ENCODE results near the gene TEKT5.

Gene TEKT5

GRCh38 chr16:10606607-10607006 is 88.1 kb downstream of the TEKT5 start:
- DNase-seq, result no peak

DNA sequence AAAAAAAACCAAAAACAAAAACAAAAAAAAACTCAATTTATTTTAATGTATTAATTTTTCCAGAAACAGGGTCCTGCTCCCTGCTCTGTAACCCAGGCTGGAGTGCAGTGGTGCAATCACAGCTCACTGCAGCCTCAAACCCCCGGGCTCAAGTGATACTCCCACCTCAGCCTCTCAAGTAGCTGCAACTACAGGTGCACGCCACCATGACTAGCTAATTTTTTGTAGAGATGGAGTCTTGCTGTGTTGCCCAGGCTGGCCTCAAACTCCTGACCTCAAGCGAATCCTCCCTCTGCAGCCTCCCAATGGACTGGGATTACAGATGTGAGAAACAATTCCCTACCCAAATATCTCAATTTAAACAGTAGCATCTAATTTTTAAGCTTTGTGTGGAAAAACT is 89.1 kb downstream of the TEKT5 start:
- no peak for DNase-seq

DNA sequence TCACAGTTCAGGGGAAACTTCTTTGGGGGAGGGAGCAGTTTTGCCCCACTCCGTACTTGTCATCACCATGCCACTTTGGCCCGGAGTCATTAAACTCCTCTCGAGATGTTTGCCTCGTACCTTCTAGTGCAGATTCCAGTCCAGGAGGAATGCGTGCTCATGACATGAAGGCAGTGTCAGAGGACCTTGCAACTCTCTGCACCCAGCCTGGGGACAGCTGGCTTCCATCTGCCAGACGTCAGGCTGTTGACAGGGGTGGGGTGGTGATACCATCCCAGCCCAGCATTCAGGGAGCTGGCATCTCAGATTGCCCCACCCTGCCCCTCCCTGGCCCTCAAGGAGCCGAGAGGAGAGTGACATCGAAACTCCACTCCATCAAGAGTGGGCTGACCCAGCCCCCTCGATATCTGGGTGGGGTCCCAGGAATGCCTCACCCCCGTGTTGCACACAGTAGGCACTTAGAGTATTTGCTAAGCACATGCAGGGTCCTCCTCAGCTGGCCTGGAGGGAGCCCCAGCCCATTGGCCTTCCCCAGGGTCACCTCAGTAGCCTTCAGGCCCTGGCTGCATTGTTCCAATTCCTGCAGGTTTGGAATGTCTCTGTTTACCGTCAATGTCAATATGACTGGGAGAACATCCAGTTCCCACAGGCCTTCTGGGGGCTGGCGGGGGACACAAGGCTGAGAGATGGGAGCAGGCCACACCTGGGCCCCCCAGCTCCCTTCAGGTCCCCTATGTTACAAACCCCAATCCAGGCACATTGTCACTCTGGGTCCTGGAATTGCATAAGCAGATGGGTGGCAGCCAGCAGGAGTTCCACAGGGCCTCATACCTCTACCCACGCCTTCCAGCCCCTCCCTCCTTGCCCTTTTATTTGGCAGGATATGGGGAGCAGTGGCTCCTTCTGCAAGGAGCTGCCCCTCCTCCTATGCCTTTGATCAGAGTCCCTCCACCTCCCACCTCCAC is 93.0 kb downstream of the TEKT5 start:
- DNase-seq, result no peak

DNA sequence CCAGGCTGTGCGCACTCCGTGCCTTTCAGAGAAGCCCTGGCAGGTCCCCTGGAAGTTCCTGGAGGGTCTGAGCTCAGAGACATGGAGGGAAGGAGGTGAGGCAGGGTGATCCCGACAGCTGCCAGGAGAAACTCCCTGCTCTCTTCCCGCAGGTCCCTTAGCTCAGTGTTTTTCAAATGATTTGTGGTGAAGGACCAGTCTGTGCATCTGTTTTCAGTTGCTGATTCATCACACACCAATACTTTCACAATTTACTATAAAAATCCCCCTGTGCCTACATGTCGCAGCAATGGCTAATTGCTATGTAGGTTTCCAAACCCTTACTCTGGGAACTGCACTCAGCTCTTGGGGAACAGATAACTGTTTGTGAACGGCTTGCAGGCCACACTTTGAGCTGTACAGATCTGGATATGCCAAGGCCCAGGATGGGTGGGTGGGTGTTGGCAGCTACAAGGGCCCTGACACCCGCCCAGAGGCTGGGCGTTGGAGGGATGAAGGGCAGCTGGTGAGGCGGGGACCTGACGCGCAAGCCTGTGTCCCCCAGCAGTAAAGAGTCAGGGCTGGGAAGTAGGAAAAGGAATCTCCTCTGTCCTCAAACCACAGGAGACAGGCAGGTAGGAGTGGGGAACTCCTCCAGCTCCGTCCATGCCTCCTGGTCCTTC is 93.8 kb downstream of the TEKT5 start:
- no peak for DNase-seq

GRCh38 chr16:10599626-10600025 is 95.1 kb downstream of the TEKT5 start:
- no peak for DNase-seq

DNA sequence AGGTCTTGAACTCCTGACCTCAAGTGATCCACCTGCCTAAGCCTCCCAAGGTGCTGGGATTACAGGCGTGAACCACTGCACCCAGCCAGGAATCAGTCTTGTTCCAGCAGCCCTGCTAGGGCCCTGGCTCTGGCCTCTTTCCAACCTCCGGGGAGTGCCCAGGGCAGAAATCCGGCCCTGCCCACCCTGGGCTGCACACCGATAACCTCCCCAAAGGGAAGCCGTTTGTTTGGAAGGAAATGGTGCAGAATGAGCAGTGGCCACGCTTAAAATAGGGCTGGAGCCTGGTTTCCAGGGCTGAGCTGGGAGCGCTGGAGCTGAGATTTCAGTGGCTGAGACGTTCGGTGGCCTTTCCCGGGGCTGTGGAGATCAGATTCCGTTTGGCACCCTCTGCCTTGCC is 96.6 kb downstream of the TEKT5 start:
- no peak for DNase-seq

GRCh38 chr16:10597187-10597601 is 97.5 kb downstream of the TEKT5 start:
- no peak for DNase-seq

DNA sequence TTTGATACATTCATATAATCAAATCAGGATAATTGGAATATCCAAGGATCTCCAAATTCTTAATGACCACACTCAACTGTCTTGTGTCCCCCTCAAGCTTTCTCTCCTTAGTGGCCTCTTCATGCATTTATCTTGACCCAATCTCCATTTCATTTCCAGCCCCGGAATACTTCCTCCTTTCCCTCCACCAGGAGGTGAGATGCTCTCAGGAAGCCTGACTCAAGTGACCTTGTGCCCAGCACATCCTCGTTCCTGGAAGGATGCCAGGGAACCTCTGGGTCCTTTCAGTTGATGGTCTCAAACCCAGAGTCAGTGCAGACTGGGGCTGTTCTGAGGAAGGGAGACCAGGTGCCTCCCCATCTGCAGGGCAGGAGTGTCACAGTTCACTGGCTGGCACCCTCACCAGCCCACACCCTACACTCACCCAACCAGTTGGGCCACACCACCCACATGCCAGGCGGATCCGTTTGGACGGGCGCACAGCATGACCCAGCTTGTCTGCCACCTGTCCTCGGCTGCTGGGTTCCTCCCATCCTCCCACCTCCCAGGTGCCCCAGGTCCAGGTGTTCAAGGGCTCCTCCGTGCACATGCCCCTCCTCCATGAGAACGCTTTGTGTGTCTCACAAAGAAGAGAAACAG is 100.3 kb downstream of the TEKT5 start:
- DNase-seq, result no peak

DNA sequence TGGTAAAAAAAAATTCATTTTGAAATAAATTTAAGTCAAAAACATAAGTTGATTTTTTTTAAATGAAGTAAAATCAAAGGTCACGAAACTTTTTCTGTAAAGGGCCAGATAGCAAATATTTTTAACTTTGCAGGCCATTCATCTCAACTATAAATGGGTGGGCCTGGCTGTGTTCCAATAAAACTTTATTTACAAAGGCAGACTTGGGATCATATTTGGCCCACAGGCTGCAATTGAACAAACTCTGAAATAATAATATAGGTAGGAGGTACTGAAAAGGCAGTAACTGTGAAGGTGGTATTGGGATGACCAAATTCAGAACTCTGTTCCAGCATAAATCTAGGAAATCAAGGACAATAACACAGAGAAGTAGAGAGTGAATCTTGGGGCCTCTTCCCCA is 102.1 kb downstream of the TEKT5 start:
- DNase-seq, result no peak

GRCh38 chr16:10590342-10590741 is 104.4 kb downstream of the TEKT5 start:
- DNase-seq, result no peak

- no peak for DNase-seq
Measured at GRCh38 chr16:10589109-10589508, 105.6 kb downstream of the TEKT5 start.

DNA sequence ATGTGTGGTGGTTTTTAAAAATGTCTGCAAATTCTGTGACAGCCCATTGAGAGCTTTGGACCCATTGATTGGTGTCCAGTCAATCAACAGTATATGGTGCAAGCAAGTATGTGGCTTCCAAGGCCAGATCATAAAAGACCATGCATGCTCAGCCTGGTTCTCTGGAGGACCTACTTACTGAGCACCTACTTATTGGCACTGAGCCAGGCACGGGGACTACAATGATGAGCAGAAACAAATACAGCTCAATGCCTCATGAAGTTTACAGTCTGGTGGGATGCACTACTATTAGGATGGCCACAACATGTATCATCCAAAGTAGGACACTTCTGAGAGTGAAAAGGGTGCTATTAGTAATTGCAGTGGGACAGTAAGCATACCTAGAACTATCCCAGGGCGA is 107.1 kb downstream of the TEKT5 start:
- no peak for DNase-seq

- DNase-seq, result no peak
Measured at GRCh38 chr16:10584981-10585438, 109.7 kb downstream of the TEKT5 start.

- DNase-seq, result no peak
Measured at GRCh38 chr16:10583269-10583668, 111.5 kb downstream of the TEKT5 start.

DNA sequence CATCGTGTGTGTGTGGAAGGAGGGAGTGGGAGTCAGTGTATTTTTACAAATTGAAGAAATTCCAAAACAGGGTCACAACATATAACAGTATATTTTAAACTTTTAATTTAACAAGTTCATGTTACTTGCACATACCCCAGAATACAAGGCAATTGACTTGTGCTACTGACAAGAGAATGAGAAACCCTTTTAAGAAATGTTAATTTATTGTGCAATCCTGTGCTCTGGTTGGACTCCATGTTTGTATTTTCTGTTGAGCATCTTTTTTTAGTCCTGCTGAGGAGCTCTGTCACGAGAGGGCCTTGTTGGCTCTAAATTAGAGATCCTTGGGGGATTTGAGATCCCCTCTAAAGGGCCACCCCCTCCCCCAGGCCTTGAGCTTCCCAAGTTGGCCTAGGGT is 113.2 kb downstream of the TEKT5 start:
- no peak for DNase-seq

- no peak for DNase-seq
Measured at GRCh38 chr16:10580883-10581247, 113.9 kb downstream of the TEKT5 start.

DNA sequence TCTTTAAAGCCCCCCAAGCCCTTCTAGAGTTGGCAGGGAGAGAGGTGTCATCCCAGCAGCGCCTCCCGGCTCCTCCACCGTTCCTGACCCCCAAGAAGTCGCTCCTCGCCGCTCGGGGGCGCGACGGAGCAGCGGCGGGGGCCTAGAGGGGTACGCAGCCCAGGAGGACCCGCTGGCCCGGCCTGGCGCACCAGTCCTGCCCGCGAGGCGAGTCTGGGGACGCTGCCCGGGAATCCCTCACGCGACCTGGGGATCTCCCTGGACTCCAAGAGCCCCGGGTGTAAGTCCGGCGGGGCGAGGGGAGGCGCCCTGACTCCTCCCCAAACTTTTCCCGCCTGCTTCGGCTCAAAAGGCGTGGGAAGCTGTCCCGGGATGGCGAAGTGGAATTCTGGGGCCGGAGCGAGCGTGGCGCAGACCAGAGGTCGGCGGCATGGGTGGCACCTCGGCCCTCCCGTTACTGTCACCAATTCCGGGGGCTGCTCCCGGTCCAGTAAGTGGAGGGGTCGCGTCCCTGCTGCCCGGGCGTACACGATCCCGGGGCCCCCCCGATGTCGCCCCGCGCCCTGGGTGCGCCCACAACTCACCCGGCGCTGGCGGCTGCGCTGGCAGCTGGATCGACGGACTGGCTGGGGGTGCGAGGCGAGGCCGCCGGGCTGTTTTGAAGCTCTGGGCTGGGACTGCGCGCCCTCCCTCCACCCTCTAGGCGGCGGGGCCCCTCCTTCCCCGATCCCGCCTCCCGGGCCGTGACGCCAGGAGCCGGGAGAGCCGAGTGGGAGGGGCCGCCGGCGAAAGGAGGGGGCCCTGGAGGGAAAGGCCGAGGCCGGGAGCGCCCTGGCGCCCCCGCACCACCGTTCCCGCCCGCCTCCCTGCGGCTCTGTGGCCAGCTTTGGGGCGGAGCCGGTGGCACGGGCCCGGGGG is 114.5 kb downstream of the TEKT5 start, which contains the start of gene EMP2:
Gene EMP2 (minus strand): TSS at position 634 of the 918 bp plus-strand sequence. CDS start 32,981 bp downstream, outside the sequence.
- peak in 1 of 2 experiments; percentile 2 for DNase-seq

DNA sequence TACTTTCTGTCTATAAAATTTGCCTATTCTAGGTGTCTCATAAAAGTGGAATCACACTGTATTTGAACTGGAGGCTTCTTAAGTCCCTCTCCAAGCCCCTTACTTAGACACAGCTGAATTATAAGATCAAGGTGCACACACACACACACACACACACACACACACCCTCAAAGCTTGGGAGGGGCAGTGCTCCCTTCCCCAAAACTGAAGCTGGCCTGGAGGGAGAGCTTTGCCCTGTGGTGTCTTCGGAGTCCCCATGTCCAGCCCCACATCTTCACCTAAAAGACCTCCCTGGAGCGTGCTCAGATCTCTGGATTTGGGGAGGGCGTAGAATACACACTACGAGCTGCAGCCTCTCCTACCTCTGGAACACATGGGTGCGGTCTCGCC is 115.2 kb downstream of the TEKT5 start:
- DNase-seq, result no peak

GRCh38 chr16:10578474-10579316 is 116.0 kb downstream of the TEKT5 start:
- no peak for DNase-seq
